GM23338 (cell line): ENCODE measurements around the gene EHBP1L1. TPM values are rescaled to one million over a fixed set of nuclear protein-coding genes. Genes with fewer than 3 reads are reported as not detected.
A peak's percentile ranks its signal among the peaks of the same experiment; 100 is the strongest.

Experiments used
- ATAC-seq: fragments of 200-7000 bp; cut with Tn5 transposase; 3 replicates; pipeline ENCODE4 v1.9.1; 2020
- DNase-seq: peaks from one replicate; pipeline ENCODE4 v3.0.0-alpha.2; 2015; ENCODE audit warnings: low spot score
- H2AFZ ChIP-seq: fragments of 200-600 bp; sonication (generic); 2 replicates; pipeline ENCODE4 v1.8.0; 2016; ENCODE audit warnings: antibody characterized with exemption, mild to moderate bottlenecking, moderate library complexity
- H3F3A ChIP-seq: fragments of 200-600 bp; sonication (generic); replicated peaks from 2 replicates; pipeline ENCODE4 v1.8.0; 2017; ENCODE audit warnings: antibody characterized with exemption, mixed run types, low read depth
- H3K27ac ChIP-seq: fragments of 200-600 bp; sonication (generic); 2 replicates; pipeline ENCODE4 v1.6.1; 2016; ENCODE audit warnings: low read depth
- H3K27me3 ChIP-seq: fragments of 200-600 bp; sonication (generic); 2 replicates; pipeline ENCODE4 v1.8.0; 2016; ENCODE audit warnings: mild to moderate bottlenecking, mixed run types, moderate library complexity; ENCODE audit not compliant: insufficient read depth
- H3K36me3 ChIP-seq: fragments of 200-600 bp; sonication (generic); 2 replicates; pipeline ENCODE4 v1.8.0; 2016; ENCODE audit warnings: mild to moderate bottlenecking; ENCODE audit not compliant: insufficient read depth
- H3K4me1 ChIP-seq: fragments of 200-600 bp; sonication (generic); 2 replicates; pipeline ENCODE4 v1.8.0; 2016; ENCODE audit warnings: mild to moderate bottlenecking, moderate library complexity; ENCODE audit not compliant: insufficient read depth
- H3K4me2 ChIP-seq: fragments of 200-600 bp; sonication (generic); 2 replicates; pipeline ENCODE4 v1.7.1; 2017; ENCODE audit warnings: mixed run types
- H3K4me3 ChIP-seq: fragments of 200-600 bp; sonication (generic); 2 replicates; pipeline ENCODE4 v1.6.1; 2016; ENCODE audit warnings: mixed run types
- H3K79me2 ChIP-seq: fragments of 200-600 bp; sonication (generic); replicated peaks from 2 replicates; pipeline ENCODE4 v1.8.0; 2017; ENCODE audit warnings: mild to moderate bottlenecking; ENCODE audit not compliant: insufficient read depth
- H3K9me2 ChIP-seq: fragments of 200-600 bp; sonication (generic); 2 replicates; pipeline ENCODE4 v1.8.0; 2017; ENCODE audit not compliant: insufficient read depth
- H4K20me1 ChIP-seq: fragments of 200-600 bp; sonication (generic); replicated peaks from 2 replicates; pipeline ENCODE4 v1.8.0; 2017; ENCODE audit warnings: mild to moderate bottlenecking; ENCODE audit not compliant: insufficient read depth
- H3K27ac Mint-ChIP-seq: 2 replicates; pipeline ENCODE4 v1.8.0; 2020; ENCODE audit warnings: inconsistent platforms, mild to moderate bottlenecking, moderate library complexity, mixed read lengths
- H3K27me3 Mint-ChIP-seq: 3 replicates; pipeline ENCODE4 v1.8.0; 2022; ENCODE audit warnings: low read depth, mild to moderate bottlenecking, moderate library complexity, mixed read lengths, inconsistent platforms; ENCODE audit not compliant: insufficient read depth, poor library complexity
- H3K36me3 Mint-ChIP-seq: 3 replicates; pipeline ENCODE4 v1.8.0; 2021; ENCODE audit warnings: low read depth, mild to moderate bottlenecking, inconsistent platforms, moderate library complexity, mixed read lengths
- H3K4me1 Mint-ChIP-seq: 3 replicates; pipeline ENCODE4 v1.8.0; 2020; ENCODE audit warnings: mild to moderate bottlenecking, inconsistent platforms, mixed read lengths
- H3K4me3 Mint-ChIP-seq: 3 replicates; pipeline ENCODE4 v1.8.0; 2021; ENCODE audit warnings: moderate library complexity, mild to moderate bottlenecking, inconsistent platforms, mixed read lengths
- H3K9me3 Mint-ChIP-seq: 3 replicates; pipeline ENCODE4 v1.8.0; 2020; ENCODE audit warnings: moderate library complexity, mild to moderate bottlenecking, inconsistent platforms, mixed read lengths
- EZH2 ChIP-seq: fragments of 200-600 bp; sonication (generic); IDR thresholded peaks from one replicate; pipeline ENCODE4 v1.8.0; 2017; ENCODE audit warnings: antibody characterized with exemption, mild to moderate bottlenecking, low read depth; ENCODE audit not compliant: unreplicated experiment
- EZH2phosphoT487 ChIP-seq: fragments of 200-600 bp; sonication (generic); IDR thresholded peaks from one replicate; pipeline ENCODE4 v1.8.1; 2018; ENCODE audit warnings: antibody characterized with exemption; ENCODE audit not compliant: unreplicated experiment
- NANOG ChIP-seq: IDR thresholded peaks from 2 replicates; pipeline ENCODE4 v1.6.1; 2016; ENCODE audit warnings: antibody characterized with exemption, borderline replicate concordance
- POLR2AphosphoS5 ChIP-seq: IDR thresholded peaks from 2 replicates; pipeline ENCODE4 v1.6.1; 2016; ENCODE audit warnings: antibody characterized with exemption, low read depth
- STAT1 ChIP-seq: IDR thresholded peaks from one replicate; pipeline ENCODE4 v1.6.1; 2016; ENCODE audit warnings: antibody characterized with exemption; ENCODE audit not compliant: unreplicated experiment
- ZNF114 ChIP-seq: fragments of 250-450 bp; sonication (Bioruptor Pico); IDR thresholded peaks from 2 replicates; pipeline ENCODE4 v1.5.0; 2020; ENCODE audit warnings: mild to moderate bottlenecking, moderate library complexity
- ZNF331 ChIP-seq: fragments of 250-450 bp; sonication (Bioruptor Pico); IDR thresholded peaks from 2 replicates; pipeline ENCODE4 v1.5.0; 2020; ENCODE audit warnings: low read depth, mild to moderate bottlenecking, moderate library complexity
- polyA plus RNA-seq: library from polyadenylated mRNA; unstranded; fragments of >200 nt; fragmentation: Nextera tagmentation; extraction: Ambion mirVana; gene quantifications from 2 replicates; pipeline ENCODE4 v1.2.1, GENCODE V29; 2016
- total RNA-seq: library from RNA; depleted of rRNA; stranded (reverse); fragments of >200 nt; shearing (Covaris generic); gene quantifications from 2 replicates; pipeline ENCODE4 v1.2.3, GENCODE V29; 2014
- TF ChIP-seq, protein P1 (sequence below): fragments of 250-450 bp; sonication (Bioruptor Pico); IDR thresholded peaks from 2 replicates; pipeline ENCODE4 v1.5.0; 2020; ENCODE audit warnings: mild to moderate bottlenecking, moderate library complexity
- TF ChIP-seq, protein P2 (sequence below): IDR thresholded peaks from 2 replicates; pipeline ENCODE4 v1.6.1; 2016; ENCODE audit warnings: antibody characterized with exemption
- TF ChIP-seq, protein P3 (sequence below), 2 experiments: fragments of 200-600 bp in 1 of 2; sonication (generic) in 1 of 2; conservative IDR thresholded peaks; 2 replicates each; pipeline versions ENCODE4 v1.5.1 to v1.6.1; 2016 to 2017; ENCODE audit warnings: antibody characterized with exemption in 2 of 2, low read depth in 2 of 2, mild to moderate bottlenecking in 2 of 2, moderate library complexity in 1 of 2
- TF ChIP-seq, protein P4 (sequence below): IDR thresholded peaks from one replicate; pipeline ENCODE4 v1.6.1; 2018; ENCODE audit warnings: antibody characterized with exemption; ENCODE audit not compliant: unreplicated experiment

The EHBP1L1 gene
- total and polyA plus RNA-seq, 2 experiments from 2014 or later, result 2.9 to 10.9 TPM

DNA sequence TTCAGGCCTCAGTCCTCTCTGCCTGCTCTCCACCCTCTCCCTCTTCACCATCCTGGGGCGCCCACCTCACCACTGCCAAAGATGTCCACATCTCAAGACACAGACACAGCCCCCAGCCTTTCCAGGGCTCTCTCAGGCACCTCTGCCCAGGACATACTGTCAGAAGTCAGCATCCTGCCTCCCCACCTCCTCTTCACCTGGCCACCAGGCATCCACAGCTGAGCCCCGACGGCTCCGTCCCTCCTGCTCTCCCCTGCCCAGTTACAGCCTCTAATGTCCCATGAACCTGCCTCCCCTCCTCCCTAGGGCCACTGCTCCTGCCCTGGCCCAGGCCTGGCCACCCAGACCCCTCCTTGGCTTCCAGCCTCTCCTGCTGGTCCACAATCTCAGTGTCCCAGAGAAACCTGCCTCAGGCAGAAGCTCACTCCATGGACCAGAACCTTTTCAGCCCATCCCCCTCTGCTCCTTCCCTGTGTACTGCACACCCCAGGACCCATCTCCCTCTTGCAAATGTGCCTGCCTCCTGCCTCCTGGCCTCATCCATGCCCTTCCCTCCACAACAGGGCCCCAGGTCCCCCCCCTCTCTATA lies 20.9 kb upstream of the EHBP1L1 start:
- Histone ChIP-seq H3K9me2 (no peaks in the 10 kb centered on the region), H3K36me3 (no peaks in the 10 kb centered on the region), H3K4me3 (no peak overlapping the region), H4K20me1 (no peaks in the 10 kb centered on the region; the same call in 1 of the 2 replicates), H3K27ac (no peak overlapping the region), H3F3A (peaks cover 29% of the 10 kb centered on the region; the same call in 1 of the 2 replicates), H3K4me1 (peaks cover 38% of the 10 kb centered on the region; the same call in 1 of the 2 replicates), H2AFZ (no peak overlapping the region), H3K27me3 (peaks cover 66% of the 10 kb centered on the region), H3K4me2 (peak overlapping the region; percentile 90; the same call in 1 of the 2 replicates), H3K79me2 (no peaks in the 10 kb centered on the region)
- no peak overlapping the region; the same call in 2 of the 3 replicates for H3K4me3 Mint-ChIP-seq
- TF ChIP-seq, protein P1, sequence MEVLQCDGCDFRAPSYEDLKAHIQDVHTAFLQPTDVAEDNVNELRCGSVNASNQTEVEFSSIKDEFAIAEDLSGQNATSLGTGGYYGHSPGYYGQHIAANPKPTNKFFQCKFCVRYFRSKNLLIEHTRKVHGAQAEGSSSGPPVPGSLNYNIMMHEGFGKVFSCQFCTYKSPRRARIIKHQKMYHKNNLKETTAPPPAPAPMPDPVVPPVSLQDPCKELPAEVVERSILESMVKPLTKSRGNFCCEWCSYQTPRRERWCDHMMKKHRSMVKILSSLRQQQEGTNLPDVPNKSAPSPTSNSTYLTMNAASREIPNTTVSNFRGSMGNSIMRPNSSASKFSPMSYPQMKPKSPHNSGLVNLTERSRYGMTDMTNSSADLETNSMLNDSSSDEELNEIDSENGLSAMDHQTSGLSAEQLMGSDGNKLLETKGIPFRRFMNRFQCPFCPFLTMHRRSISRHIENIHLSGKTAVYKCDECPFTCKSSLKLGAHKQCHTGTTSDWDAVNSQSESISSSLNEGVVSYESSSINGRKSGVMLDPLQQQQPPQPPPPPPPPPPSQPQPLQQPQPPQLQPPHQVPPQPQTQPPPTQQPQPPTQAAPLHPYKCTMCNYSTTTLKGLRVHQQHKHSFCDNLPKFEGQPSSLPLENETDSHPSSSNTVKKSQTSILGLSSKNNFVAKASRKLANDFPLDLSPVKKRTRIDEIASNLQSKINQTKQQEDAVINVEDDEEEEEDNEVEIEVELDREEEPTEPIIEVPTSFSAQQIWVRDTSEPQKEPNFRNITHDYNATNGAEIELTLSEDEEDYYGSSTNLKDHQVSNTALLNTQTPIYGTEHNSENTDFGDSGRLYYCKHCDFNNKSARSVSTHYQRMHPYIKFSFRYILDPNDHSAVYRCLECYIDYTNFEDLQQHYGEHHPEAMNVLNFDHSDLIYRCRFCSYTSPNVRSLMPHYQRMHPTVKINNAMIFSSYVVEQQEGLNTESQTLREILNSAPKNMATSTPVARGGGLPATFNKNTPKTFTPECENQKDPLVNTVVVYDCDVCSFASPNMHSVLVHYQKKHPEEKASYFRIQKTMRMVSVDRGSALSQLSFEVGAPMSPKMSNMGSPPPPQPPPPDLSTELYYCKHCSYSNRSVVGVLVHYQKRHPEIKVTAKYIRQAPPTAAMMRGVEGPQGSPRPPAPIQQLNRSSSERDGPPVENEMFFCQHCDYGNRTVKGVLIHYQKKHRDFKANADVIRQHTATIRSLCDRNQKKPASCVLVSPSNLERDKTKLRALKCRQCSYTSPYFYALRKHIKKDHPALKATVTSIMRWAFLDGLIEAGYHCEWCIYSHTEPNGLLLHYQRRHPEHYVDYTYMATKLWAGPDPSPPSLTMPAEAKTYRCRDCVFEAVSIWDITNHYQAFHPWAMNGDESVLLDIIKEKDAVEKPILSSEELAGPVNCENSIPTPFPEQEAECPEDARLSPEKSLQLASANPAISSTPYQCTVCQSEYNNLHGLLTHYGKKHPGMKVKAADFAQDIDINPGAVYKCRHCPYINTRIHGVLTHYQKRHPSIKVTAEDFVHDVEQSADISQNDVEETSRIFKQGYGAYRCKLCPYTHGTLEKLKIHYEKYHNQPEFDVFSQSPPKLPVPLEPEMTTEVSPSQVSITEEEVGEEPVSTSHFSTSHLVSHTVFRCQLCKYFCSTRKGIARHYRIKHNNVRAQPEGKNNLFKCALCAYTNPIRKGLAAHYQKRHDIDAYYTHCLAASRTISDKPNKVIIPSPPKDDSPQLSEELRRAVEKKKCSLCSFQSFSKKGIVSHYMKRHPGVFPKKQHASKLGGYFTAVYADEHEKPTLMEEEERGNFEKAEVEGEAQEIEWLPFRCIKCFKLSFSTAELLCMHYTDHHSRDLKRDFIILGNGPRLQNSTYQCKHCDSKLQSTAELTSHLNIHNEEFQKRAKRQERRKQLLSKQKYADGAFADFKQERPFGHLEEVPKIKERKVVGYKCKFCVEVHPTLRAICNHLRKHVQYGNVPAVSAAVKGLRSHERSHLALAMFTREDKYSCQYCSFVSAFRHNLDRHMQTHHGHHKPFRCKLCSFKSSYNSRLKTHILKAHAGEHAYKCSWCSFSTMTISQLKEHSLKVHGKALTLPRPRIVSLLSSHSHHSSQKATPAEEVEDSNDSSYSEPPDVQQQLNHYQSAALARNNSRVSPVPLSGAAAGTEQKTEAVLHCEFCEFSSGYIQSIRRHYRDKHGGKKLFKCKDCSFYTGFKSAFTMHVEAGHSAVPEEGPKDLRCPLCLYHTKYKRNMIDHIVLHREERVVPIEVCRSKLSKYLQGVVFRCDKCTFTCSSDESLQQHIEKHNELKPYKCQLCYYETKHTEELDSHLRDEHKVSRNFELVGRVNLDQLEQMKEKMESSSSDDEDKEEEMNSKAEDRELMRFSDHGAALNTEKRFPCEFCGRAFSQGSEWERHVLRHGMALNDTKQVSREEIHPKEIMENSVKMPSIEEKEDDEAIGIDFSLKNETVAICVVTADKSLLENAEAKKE (CRISPR knock-in tag), result no peak
- TF ChIP-seq POLR2AphosphoS5, result no peak
- no peak for TF ChIP-seq EZH2
- TF ChIP-seq ZNF331 (CRISPR knock-in tag), result no peak
- TF ChIP-seq, protein P2, sequence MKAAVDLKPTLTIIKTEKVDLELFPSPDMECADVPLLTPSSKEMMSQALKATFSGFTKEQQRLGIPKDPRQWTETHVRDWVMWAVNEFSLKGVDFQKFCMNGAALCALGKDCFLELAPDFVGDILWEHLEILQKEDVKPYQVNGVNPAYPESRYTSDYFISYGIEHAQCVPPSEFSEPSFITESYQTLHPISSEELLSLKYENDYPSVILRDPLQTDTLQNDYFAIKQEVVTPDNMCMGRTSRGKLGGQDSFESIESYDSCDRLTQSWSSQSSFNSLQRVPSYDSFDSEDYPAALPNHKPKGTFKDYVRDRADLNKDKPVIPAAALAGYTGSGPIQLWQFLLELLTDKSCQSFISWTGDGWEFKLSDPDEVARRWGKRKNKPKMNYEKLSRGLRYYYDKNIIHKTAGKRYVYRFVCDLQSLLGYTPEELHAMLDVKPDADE, result no peak
- TF ChIP-seq STAT1, result no peak
- TF ChIP-seq, protein P3, sequence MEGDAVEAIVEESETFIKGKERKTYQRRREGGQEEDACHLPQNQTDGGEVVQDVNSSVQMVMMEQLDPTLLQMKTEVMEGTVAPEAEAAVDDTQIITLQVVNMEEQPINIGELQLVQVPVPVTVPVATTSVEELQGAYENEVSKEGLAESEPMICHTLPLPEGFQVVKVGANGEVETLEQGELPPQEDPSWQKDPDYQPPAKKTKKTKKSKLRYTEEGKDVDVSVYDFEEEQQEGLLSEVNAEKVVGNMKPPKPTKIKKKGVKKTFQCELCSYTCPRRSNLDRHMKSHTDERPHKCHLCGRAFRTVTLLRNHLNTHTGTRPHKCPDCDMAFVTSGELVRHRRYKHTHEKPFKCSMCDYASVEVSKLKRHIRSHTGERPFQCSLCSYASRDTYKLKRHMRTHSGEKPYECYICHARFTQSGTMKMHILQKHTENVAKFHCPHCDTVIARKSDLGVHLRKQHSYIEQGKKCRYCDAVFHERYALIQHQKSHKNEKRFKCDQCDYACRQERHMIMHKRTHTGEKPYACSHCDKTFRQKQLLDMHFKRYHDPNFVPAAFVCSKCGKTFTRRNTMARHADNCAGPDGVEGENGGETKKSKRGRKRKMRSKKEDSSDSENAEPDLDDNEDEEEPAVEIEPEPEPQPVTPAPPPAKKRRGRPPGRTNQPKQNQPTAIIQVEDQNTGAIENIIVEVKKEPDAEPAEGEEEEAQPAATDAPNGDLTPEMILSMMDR (conservative IDR thresholded peaks at IDR 0.05; ENCODE audit: low read depth in 2 of 2), result no peak
- TF ChIP-seq NANOG, result no peak
- TF ChIP-seq, protein P4, sequence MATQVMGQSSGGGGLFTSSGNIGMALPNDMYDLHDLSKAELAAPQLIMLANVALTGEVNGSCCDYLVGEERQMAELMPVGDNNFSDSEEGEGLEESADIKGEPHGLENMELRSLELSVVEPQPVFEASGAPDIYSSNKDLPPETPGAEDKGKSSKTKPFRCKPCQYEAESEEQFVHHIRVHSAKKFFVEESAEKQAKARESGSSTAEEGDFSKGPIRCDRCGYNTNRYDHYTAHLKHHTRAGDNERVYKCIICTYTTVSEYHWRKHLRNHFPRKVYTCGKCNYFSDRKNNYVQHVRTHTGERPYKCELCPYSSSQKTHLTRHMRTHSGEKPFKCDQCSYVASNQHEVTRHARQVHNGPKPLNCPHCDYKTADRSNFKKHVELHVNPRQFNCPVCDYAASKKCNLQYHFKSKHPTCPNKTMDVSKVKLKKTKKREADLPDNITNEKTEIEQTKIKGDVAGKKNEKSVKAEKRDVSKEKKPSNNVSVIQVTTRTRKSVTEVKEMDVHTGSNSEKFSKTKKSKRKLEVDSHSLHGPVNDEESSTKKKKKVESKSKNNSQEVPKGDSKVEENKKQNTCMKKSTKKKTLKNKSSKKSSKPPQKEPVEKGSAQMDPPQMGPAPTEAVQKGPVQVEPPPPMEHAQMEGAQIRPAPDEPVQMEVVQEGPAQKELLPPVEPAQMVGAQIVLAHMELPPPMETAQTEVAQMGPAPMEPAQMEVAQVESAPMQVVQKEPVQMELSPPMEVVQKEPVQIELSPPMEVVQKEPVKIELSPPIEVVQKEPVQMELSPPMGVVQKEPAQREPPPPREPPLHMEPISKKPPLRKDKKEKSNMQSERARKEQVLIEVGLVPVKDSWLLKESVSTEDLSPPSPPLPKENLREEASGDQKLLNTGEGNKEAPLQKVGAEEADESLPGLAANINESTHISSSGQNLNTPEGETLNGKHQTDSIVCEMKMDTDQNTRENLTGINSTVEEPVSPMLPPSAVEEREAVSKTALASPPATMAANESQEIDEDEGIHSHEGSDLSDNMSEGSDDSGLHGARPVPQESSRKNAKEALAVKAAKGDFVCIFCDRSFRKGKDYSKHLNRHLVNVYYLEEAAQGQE, result no peak
- no peak for TF ChIP-seq EZH2phosphoT487
- TF ChIP-seq ZNF114 (CRISPR knock-in tag), result no peak
- no peak overlapping the region for H3K27ac Mint-ChIP-seq
- H3K4me1 Mint-ChIP-seq, result peaks cover 57% of the 10 kb centered on the region
- peaks cover 39% of the 10 kb centered on the region for H3K27me3 Mint-ChIP-seq
- no peaks in the 10 kb centered on the region; the same call in 2 of the 3 replicates for H3K36me3 Mint-ChIP-seq
- no peak for ATAC-seq
- no peak for DNase-seq
- no peaks in the 10 kb centered on the region for H3K9me3 Mint-ChIP-seq
